Motor neuron (in vitro differentiated cells): Measurements from ENCODE around the gene TMEM9. TPM values are rescaled to one million over a fixed set of nuclear protein-coding genes. Genes with fewer than 3 reads are reported as not detected.

ENCODE experiments used
- ATAC-seq, 8 experiments: fragments of 200-7000 bp; cut with Tn5 transposase; replicated peaks in 6 of 8; 2 replicates each; pipeline ENCODE4 v1.8.0; 2021; ENCODE audit warnings: mild to moderate bottlenecking in 8 of 8, moderate library complexity in 8 of 8
- H3K27ac ChIP-seq, 2 donors: fragments of 250-450 bp; sonication (Bioruptor Pico); 2 replicates each; pipeline ENCODE4 v1.9.0; 2021; ENCODE audit warnings: antibody characterized with exemption in 2 of 2, mild to moderate bottlenecking in 2 of 2, moderate library complexity in 1 of 2
- H3K4me1 ChIP-seq, 2 donors: fragments of 250-450 bp; sonication (Bioruptor Pico); replicated peaks in 1 of 2; 2 replicates each; pipeline ENCODE4 v1.6.1; 2021; ENCODE audit warnings: antibody characterized with exemption in 2 of 2, mild to moderate bottlenecking in 2 of 2, moderate library complexity in 1 of 2
- H3K4me3 ChIP-seq, 5 donors: fragments of 250-450 bp; sonication (Bioruptor Pico); 2 replicates each; pipeline ENCODE4 v1.9.0; 2021; ENCODE audit warnings: antibody characterized with exemption in 5 of 5, mild to moderate bottlenecking in 5 of 5, moderate library complexity in 4 of 5
- WGBS, 10 experiments: fragments of 450-650 bp; shearing (Covaris generic); methylation state at CpG; one replicate each; pipeline ENCODE4 v1.0.0; 2022; 5-methylcytosine and 5-hydroxymethylcytosine counted together
- in situ Hi-C, 9 experiments: fragments of 400-800 bp; cut with MboI; loops; one replicate each; pipeline ENCODE4 v1.15.0; 2021; ENCODE audit warnings: low sequenced_read_pairs in 9 of 9, low pct_unique_long_range_greater_than_20kb in 2 of 9; ENCODE audit not compliant: unreplicated experiment in 9 of 9
- total RNA-seq, 8 experiments: library from RNA; unstranded; fragments of 300-600 nt; gene quantifications; 2 replicates each; pipeline versions ENCODE4 v1.2.3 to v1.2.4, GENCODE V29; 2022

The TMEM9 gene
- total RNA-seq, 8 experiments from 2014 or later: 51.3 to 165 (median 123) TPM

DNA sequence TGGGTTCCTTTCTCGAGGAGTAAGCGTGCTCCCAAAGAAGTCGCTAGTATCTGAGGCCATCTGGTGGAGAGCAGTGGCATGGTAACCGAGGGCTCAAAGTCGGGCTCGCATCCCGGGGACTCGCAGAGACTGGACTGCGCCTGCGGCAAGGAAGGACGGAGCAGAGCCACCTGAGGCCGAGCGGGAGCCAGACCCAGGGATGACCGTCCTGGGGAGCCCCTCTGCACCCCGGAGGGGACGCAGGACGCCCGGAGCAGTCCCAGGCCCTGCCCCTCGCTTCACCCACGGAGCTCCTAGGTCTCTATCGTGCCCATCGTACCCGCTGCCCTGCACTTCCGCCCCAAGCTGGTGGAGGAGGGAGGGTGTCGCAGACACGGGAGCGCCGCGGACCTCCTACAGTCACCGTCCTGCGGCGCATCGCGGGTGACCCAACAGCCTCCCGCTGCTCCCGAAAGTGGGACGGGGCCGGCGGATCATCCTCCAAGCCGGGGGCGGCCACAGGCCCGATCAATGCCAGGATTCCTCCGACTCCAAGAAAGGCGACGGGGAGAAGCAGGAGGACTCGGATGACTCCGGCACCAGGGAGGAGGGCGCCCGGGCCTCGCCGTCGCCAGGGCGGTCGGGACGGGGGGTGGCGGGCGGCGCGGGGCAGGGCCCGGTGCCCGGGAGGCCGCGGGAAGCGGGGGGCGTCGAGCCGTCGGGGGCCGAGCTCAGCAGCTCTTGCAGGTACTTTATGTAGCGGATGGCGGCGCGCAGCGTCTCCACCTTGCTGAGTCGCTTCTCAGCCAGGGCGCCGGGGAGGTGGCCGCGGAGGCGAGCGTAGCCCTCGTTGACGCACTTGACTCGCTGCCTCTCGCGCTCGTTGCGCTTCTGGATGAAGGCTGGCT lies 39.8 kb downstream of the TMEM9 start:
- peak; percentile 93 to 97 (median 95) for ATAC-seq
- Histone ChIP-seq H3K27ac (peak overlapping the region in 1 of 2 donors; percentile 55), H3K4me1 (peaks cover 4 to 16% of the 10 kb centered on the region in 2 donors), H3K4me3 (peak overlapping the region; percentile 42 to 82 (median 46))
- in situ Hi-C loops: loop anchor here in 8 of 9 experiments (10.0 to 25.0 kb wide), 4 partner anchors 127 to 152 kb away; no protein-coding TSS in a partner anchor
- 0 to 12% (median 2%) methylated on average over 5 to 21 of the region's 88 CpGs; no CpG with 5 or more reads in 5 of the 10 experiments for WGBS, 10 experiments

DNA sequence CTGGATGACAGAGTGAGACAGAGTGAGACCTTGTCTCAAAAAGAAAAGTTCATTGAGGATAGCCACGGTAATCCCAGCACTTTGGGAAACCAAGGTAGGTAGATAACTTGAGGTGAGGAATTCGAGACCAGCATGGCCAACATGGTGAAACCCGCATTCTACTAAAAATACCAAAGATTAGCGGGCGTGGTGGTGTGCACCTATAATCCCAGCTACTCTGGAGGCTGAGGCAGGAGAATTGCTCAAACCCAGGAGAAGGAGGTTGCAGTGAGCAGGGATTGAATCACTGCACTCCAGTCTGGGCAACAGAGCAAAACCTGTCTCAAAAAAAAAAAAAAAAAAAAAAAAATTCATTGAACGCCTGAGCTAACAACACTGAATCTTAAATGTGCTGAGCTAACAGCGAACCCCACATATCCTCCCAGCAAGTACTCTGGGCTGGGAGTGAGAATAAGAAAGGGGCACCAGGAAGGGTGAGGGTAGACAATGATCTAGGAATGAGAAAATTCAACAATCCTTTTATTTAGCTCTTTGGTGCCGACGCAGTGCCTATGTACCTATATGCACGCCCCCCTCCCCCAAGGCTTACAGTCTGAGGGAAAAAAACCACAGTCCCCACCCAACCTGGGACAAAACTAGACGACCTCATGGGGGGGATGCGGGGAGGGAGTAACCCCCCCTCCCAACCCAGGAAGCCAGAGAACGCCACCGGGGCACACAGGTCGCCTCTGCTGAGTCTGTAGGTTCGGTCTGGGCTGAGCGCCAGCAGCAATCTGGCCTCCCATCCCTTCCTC lies 40.6 kb downstream of the TMEM9 start:
- Histone ChIP-seq H3K4me1 (peaks cover 8 to 17% of the 10 kb centered on the region in 2 donors), H3K4me3 (peak overlapping the region; percentile 42 to 82 (median 46)), H3K27ac (no peak overlapping the region)
- WGBS, 10 experiments: 10 to 100% (median 64%) methylated on average over 1 to 14 of the region's 17 CpGs
- ATAC-seq: peak in 5 of 8 experiments; percentile 6 to 20 (median 15)
- in situ Hi-C loops: loop anchor here in 8 of 9 experiments (10.0 to 25.0 kb wide), 4 partner anchors 126 to 151 kb away; no protein-coding TSS in a partner anchor

GRCh38 chr1:201112926-201113325 lies 41.3 kb downstream of the TMEM9 start:
- H3K4me1 ChIP-seq: peaks cover 15 to 23% of the 10 kb centered on the region in 2 donors
- in situ Hi-C loops: loop anchor here in 8 of 9 experiments (10.0 to 25.0 kb wide), 4 partner anchors 126 to 151 kb away; no protein-coding TSS in a partner anchor
- H3K4me3 ChIP-seq: no peak overlapping the region
- ATAC-seq: no peak
- H3K27ac ChIP-seq: no peak overlapping the region
- WGBS, 10 experiments: 83 to 100% (median 86%) methylated on average over 1 to 3 of the region's 3 CpGs; no CpG with 5 or more reads in 5 of the 10 experiments

GRCh38 chr1:201112173-201112731 lies 42.0 kb downstream of the TMEM9 start, which contains the start of gene CACNA1S:
TSS of gene CACNA1S (minus strand) at chr1:201112426. CDS start at chr1:201112339, 87 bp downstream.
- Histone ChIP-seq H3K27ac (no peak within 1 kb of the TSS), H3K4me1 (peaks cover 22 to 29% of the 10 kb centered on the region in 2 donors), H3K4me3 (no peak within 1 kb of the TSS)
- ATAC-seq: no peak
- 50% methylated on average over 2 of the region's 9 CpGs; no CpG with 5 or more reads in 9 of the 10 experiments for WGBS, 10 experiments
- in situ Hi-C loops: loop anchor here in 8 of 9 experiments (10.0 to 25.0 kb wide), 4 partner anchors 125 to 150 kb away; no protein-coding TSS in a partner anchor

GRCh38 chr1:201111672-201112071 lies 42.6 kb downstream of the TMEM9 start:
- Histone ChIP-seq H3K27ac (no peak overlapping the region), H3K4me1 (peaks cover 23 to 34% of the 10 kb centered on the region in 2 donors), H3K4me3 (no peak overlapping the region)
- WGBS, 10 experiments: 100% methylated on average over 1 of the region's 3 CpGs; no CpG with 5 or more reads in 7 of the 10 experiments
- ATAC-seq: no peak
- in situ Hi-C loops: loop anchor here in 8 of 9 experiments (10.0 to 25.0 kb wide), 4 partner anchors 124 to 149 kb away; no protein-coding TSS in a partner anchor

DNA sequence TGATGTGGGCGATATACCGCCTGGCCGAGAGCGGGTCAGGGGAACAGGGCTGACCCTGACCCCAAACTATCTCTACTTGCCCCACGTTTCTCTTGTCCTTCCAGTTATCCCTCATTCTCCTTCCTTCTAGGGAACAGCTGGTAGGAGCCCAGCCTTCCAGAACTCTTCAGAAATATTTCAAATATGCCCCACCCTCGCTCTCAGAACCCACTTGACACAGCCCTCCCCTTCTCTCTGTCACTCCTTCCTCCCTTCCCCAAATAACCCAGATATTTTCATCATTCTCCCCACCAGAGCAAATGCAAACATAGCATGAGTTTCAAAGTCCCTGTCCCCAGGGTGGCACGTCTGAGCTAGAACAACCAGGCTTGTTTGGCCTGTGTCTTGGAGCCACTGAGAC lies 43.1 kb downstream of the TMEM9 start:
- in situ Hi-C loops: loop anchor here in 8 of 9 experiments (10.0 to 25.0 kb wide), 4 partner anchors 124 to 149 kb away; no protein-coding TSS in a partner anchor
- H3K4me3 ChIP-seq: no peak overlapping the region
- WGBS, 10 experiments: 33 to 100% (median 77%) methylated on average over 1 to 5 of the region's 7 CpGs; no CpG with 5 or more reads in 4 of the 10 experiments
- H3K27ac ChIP-seq: no peak overlapping the region
- ATAC-seq: no peak
- H3K4me1 ChIP-seq: peaks cover 23 to 34% of the 10 kb centered on the region in 2 donors

GRCh38 chr1:201110616-201111015 lies 43.7 kb downstream of the TMEM9 start:
- Histone ChIP-seq H3K4me1 (peaks cover 23 to 34% of the 10 kb centered on the region in 2 donors), H3K4me3 (no peak overlapping the region), H3K27ac (no peak overlapping the region)
- in situ Hi-C loops: loop anchor here in 8 of 9 experiments (10.0 to 25.0 kb wide), 4 partner anchors 123 to 148 kb away; no protein-coding TSS in a partner anchor
- WGBS, 10 experiments: 67 to 100% (median 83%) methylated on average over 1 to 5 of the region's 5 CpGs; no CpG with 5 or more reads in 3 of the 10 experiments
- no peak for ATAC-seq

DNA sequence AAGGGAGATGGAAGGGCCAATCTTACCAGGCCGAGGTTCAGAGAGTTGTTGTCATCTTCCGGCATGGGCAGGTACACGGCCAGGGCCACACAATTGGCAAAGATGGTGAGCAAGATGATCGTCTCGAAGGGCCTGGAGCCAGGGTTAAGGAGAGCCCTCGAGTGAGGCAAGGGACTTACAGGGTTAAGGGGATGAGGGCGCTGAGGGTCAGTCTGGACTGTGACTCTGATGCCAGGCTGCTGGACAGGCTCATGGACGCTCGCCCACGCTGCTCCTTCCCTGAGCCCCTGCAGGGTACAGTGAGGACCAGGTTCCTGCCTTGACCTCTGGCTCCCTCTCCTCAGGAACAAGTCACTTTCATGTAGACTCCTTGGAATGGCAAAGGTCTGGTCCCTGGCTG lies 44.1 kb downstream of the TMEM9 start:
- no peak overlapping the region for H3K27ac ChIP-seq
- in situ Hi-C loops: loop anchor here in 8 of 9 experiments (10.0 to 25.0 kb wide), 4 partner anchors 123 to 148 kb away; no protein-coding TSS in a partner anchor
- WGBS, 10 experiments: 72 to 100% (median 97%) methylated on average over 1 to 5 of the region's 10 CpGs; no CpG with 5 or more reads in 6 of the 10 experiments
- H3K4me1 ChIP-seq: peaks cover 23 to 30% of the 10 kb centered on the region in 2 donors
- H3K4me3 ChIP-seq: no peak overlapping the region
- ATAC-seq: no peak

DNA sequence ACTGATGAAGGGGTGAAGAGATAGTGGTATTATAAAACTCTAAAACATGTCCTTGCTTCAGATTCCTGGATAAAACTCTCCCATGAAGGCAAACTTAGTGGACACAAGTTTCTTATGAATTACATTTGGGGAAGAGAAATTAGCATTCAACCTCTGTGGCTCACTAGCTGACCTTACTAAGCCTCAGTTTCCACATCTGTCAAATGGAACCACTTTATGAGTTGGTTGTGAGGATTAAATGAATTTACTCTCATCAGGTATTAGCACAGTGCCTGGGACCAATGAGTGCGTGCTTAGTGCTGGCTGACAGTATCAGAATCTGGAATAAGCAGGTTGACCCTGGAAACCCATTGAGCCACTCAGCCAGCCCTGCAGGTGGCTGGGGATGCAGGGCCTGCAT lies 44.6 kb downstream of the TMEM9 start:
- H3K4me1 ChIP-seq: peaks cover 23 to 28% of the 10 kb centered on the region in 2 donors
- H3K27ac ChIP-seq: no peak overlapping the region
- WGBS, 10 experiments: 80 to 100% (median 100%) methylated on average over 1 of the region's 1 CpG; no CpG with 5 or more reads in 7 of the 10 experiments
- in situ Hi-C loops: loop anchor here in 8 of 9 experiments (10.0 to 25.0 kb wide), 4 partner anchors 122 to 147 kb away; no protein-coding TSS in a partner anchor
- ATAC-seq: no peak
- no peak overlapping the region for H3K4me3 ChIP-seq

DNA sequence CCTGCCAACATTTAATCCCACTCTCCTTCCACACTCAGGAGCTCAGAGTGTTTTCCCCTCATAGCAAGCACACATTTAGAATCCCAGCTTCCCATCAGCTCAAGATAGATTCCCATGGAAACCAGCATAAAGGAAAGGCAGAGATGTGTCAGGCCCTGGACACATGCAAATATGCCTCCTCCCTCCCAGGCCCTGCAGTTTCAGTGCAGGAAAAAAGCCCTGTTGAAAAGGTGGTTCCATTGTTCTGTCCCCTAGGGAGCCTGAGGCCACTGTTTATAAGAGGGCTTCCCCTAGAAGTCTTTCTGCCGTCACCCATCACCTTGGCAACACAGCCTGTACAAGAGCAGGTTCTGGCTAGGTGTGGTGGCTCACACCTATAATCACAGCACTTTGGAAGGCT lies 45.7 kb downstream of the TMEM9 start:
- H3K27ac ChIP-seq: peak overlapping the region; percentile 36 to 51
- no peak overlapping the region for H3K4me3 ChIP-seq
- ATAC-seq: peak in 7 of 8 experiments; percentile 52 to 97 (median 96)
- peaks cover 23 to 30% of the 10 kb centered on the region in 2 donors for H3K4me1 ChIP-seq
- WGBS, 10 experiments: 0 to 17% (median 8%) methylated on average over 1 of the region's 1 CpG; no CpG with 5 or more reads in 7 of the 10 experiments
- in situ Hi-C loops: loop anchor here in 3 of 9 experiments (25.0 kb wide), 2 partner anchors 121 to 146 kb away; no protein-coding TSS in a partner anchor

GRCh38 chr1:201105688-201106087 lies 48.6 kb downstream of the TMEM9 start:
- no peak for ATAC-seq
- in situ Hi-C loops: loop anchor here in 3 of 9 experiments (25.0 kb wide), 2 partner anchors 118 to 143 kb away; no protein-coding TSS in a partner anchor
- WGBS, 10 experiments: 60 to 97% (median 93%) methylated on average over 1 to 4 of the region's 5 CpGs; no CpG with 5 or more reads in 7 of the 10 experiments
- H3K4me1 ChIP-seq: peaks cover 25 to 27% of the 10 kb centered on the region in 2 donors
- H3K27ac ChIP-seq: no peak overlapping the region
- H3K4me3 ChIP-seq: no peak overlapping the region
